ENCODE results near the gene EFHD2. TPM values are rescaled to one million over a fixed set of nuclear protein-coding genes. Genes with fewer than 3 reads are reported as not detected.
"Not testable (repeated sequence)": the region's sequence is repeated elsewhere in the genome, so short reads cannot be mapped to it uniquely, and the experiment has no call there.

Gene EFHD2
- total RNA-seq, 1 donor = 36.3 TPM

DNA sequence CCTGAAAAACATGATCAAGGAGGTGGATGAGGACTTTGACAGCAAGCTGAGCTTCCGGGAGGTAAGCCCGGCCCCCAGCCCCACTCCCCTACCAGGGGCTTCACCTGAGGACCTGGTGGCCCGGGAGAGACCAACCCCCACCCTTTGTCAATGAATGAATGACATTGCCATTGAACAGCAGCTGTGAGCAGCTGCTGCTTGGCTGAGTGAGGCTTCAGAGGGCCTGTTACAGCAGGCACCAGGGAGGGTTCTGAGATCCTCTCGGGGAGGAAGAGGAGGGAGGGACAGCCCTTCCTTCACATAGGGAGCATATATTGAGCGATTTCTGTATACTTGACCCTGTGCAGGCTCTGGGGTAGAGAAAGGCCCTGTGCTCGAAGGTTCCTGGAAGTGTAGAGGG is 16.3 kb downstream of the EFHD2 start:
- TF ChIP-seq, protein P1, sequence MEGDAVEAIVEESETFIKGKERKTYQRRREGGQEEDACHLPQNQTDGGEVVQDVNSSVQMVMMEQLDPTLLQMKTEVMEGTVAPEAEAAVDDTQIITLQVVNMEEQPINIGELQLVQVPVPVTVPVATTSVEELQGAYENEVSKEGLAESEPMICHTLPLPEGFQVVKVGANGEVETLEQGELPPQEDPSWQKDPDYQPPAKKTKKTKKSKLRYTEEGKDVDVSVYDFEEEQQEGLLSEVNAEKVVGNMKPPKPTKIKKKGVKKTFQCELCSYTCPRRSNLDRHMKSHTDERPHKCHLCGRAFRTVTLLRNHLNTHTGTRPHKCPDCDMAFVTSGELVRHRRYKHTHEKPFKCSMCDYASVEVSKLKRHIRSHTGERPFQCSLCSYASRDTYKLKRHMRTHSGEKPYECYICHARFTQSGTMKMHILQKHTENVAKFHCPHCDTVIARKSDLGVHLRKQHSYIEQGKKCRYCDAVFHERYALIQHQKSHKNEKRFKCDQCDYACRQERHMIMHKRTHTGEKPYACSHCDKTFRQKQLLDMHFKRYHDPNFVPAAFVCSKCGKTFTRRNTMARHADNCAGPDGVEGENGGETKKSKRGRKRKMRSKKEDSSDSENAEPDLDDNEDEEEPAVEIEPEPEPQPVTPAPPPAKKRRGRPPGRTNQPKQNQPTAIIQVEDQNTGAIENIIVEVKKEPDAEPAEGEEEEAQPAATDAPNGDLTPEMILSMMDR (IDR thresholded peaks at IDR 0.05; ENCODE audit: insufficient read depth, low read depth, low read length) = no peak
- no peak overlapping the region for H3K4me3 ChIP-seq (ENCODE audit: low read depth, low read length)
- no peak for DNase-seq (ENCODE audit: low read depth)

DNA sequence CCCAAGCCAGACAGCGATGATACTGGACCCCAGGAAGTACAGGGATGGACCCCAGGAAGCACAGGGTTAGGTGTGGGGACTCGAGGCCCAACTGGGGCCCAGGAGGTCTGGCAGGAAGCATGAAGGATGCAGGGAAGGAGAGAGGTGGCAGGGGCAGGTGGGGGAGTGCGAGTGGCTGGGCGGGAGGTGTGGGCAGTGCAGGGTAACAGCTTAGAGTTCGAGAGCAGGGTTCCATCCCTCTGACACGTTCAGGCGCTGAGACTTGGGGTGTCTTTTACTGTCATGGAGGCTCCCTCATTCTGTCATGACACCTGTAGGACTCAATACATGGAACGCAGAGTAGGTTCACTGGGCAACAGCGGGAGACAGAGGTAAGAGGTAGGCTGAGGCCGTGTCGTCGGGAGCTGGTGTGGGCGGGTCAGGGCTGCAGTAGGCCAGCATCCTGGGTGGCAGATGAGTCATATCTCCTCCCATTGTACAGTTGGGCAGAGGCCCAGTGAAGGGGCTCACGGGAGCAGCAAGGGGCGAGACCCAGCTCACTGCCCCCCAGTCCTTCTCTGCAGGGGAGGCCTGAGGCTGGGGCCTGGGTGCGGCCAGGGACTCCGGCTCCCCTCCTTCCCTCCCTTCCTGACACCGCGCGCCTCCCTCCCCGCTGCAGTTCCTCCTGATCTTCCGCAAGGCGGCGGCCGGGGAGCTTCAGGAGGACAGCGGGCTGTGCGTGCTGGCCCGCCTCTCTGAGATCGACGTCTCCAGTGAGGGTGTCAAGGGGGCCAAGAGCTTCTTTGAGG is 17.0 kb downstream of the EFHD2 start:
- peak; percentile 70 for DNase-seq (ENCODE audit: low read depth)
- TF ChIP-seq, protein P1 (IDR thresholded peaks at IDR 0.05; ENCODE audit: insufficient read depth, low read depth, low read length) = peak; percentile 50

DNA sequence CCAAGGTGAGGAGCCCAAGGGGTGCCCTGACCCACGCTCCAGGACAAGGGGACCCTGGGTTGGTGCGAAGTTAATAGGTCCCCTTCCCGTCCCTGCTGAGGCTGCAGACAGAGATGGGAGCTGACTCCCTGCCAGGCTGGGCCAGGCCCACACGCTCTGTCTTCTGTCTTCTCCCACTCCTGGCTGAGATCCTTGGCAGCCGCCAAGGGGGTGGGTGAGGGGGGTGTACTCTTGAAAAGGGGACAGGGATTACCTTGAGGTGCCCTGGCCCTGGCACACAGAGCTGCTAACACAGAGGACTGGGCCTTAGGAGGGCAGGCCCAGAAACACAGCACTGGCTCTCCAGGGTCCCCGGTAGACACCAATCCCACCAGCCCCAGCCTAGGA is 17.6 kb downstream of the EFHD2 start:
- H3K4me3 ChIP-seq (ENCODE audit: low read depth, low read length) = no peak overlapping the region
- TF ChIP-seq, protein P1 (IDR thresholded peaks at IDR 0.05; ENCODE audit: insufficient read depth, low read depth, low read length) = no peak
- DNase-seq (ENCODE audit: low read depth) = no peak

More for the DNA sequence above, 17.0 kb downstream of the EFHD2 start:
- no peak overlapping the region for H3K4me3 ChIP-seq (ENCODE audit: low read depth, low read length)

DNA sequence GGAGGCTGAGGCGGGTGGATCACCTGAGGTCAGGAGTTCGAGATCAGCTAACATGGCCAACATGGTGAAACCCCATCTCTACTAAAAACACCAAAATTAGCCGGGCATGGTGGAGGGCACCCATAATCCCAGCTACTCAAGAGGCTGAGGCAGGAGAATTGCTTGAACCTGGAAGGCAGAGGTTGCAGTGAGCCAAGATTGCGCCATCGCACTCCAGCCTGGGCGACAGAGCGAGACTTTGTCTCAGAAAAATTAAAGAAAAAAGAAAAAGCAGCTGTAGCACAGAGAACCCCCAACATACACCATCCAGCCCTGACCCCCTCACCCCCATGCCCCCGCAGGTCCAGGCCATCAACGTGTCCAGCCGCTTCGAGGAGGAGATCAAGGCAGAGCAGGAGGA is 18.6 kb downstream of the EFHD2 start:
- DNase-seq (ENCODE audit: low read depth); H3K4me3 ChIP-seq (ENCODE audit: low read depth, low read length): not testable (repeated sequence)

DNA sequence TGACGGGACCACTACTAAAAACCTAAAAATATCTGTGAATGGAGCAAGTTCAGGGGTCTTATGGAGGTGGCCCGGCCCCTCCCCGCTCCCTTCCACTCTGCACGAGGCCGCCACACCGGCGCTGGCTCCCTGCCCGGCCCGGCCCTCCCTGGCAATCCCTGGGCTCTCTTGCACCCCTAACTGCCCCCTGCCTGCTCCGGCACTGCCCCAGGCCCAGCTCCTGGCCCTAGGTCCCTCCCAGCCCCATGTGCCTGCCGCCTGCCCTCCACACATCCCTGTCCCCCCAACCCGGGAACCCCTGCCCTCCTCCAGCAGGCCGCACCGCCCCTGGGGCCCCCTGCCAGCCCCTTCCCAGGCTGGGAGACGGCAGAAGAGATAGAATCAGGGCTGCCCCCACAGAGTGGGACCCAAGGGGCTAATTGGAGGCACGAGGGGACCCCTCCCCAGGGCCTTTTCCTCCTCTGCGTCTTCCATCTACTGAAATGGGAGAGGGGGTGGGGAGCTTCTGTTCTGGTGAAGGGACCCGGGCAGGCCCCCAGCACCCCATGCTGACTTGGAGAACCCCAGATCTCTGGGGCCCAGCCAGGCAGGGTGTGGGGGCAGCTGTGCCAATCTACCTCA is 19.2 kb downstream of the EFHD2 start:
- H3K4me3 ChIP-seq (ENCODE audit: low read depth, low read length) = no peak overlapping the region
- TF ChIP-seq, protein P1 (IDR thresholded peaks at IDR 0.05; ENCODE audit: insufficient read depth, low read depth, low read length) = no peak
- DNase-seq (ENCODE audit: low read depth) = no peak

DNA sequence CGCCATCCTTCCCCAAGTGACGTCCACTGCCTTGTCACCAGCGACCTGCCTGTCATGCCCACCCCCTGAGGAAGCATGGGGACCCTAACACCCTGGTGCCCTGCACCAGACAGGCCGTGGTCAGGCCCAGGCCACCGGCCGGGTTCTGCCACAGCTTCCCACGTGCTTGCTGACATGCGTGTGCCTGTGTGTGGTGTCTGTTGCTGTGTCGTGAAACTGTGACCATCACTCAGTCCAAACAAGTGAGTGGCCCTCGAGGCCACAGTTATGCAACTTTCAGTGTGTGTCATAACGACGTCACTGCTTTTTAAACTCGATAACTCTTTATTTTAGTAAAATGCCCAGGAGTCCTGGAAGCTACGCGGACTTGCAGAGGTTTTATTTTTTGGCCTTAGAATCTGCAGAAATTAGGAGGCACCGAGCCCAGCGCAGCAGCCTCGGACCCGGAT is 20.0 kb downstream of the EFHD2 start:
- TF ChIP-seq, protein P1 (IDR thresholded peaks at IDR 0.05; ENCODE audit: insufficient read depth, low read depth, low read length) = no peak
- peak; percentile 65 for DNase-seq (ENCODE audit: low read depth)
- no peak overlapping the region for H3K4me3 ChIP-seq (ENCODE audit: low read depth, low read length)

DNA sequence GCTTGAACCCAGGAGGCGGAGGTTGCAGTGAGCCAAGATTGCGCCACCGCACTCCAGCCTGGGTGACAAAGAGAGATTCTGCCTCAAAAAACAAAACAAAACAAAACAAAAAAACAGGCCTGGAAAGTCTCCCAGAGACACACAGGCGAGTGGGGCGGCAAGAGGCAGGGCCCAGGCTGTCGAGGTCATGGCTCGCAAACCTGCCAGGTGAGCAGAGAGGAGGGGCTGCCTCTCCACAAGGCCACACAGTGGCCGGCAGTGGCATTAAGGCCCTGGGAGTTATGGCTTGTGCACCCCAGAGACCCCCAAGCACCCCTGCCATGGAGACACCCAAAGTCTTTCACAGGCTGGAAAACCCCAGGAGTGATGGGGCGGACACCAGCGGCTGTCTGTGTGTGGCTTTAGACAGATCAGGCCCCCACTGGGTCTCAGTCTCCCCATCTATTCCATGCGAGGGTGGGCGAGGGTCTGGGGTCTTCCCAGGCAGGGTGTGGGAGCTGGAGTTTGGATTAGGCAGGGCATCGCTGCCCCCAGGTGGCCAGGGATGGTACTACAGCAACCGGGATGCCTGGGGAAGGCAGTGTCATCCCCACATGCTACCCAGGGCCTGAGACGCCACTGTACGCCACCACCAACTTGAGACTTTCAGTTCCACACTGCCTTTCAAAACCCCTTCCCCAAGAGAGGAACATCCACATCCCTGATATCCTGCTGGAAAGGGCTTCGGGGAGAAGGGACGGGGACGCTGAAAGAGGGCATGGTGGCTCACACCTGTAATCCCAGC is 21.3 kb downstream of the EFHD2 start:
- no peak for DNase-seq (ENCODE audit: low read depth)
- no peak overlapping the region for H3K4me3 ChIP-seq (ENCODE audit: low read depth, low read length)
- TF ChIP-seq, protein P1 (IDR thresholded peaks at IDR 0.05; ENCODE audit: insufficient read depth, low read depth, low read length) = peak; percentile 96
